ENCODE results near the gene ABRACL.

ABRACL gene

GRCh38 chr6:139058029-139058428 lies 29.5 kb downstream of the ABRACL start:
- no peak for DNase-seq

GRCh38 chr6:139060332-139060731 lies 31.8 kb downstream of the ABRACL start:
- DNase-seq = no peak

GRCh38 chr6:139062932-139063646 lies 34.5 kb downstream of the ABRACL start:
- DNase-seq = no peak

- DNase-seq = no peak
Measured at GRCh38 chr6:139064981-139065665, 36.6 kb downstream of the ABRACL start.

GRCh38 chr6:139066080-139066479 lies 37.5 kb downstream of the ABRACL start:
- DNase-seq = no peak

- DNase-seq = no peak
Measured at GRCh38 chr6:139068846-139069245, 40.3 kb downstream of the ABRACL start.

- no peak for DNase-seq
Measured at GRCh38 chr6:139073118-139073517, 44.6 kb downstream of the ABRACL start.

- DNase-seq = no peak
Measured at GRCh38 chr6:139079018-139079417, 50.5 kb downstream of the ABRACL start.

GRCh38 chr6:139080255-139080920 lies 51.8 kb downstream of the ABRACL start:
- no peak for DNase-seq

GRCh38 chr6:139081471-139081870 lies 52.9 kb downstream of the ABRACL start:
- no peak for DNase-seq

- DNase-seq = no peak
Measured at GRCh38 chr6:139082370-139082769, 53.8 kb downstream of the ABRACL start.

GRCh38 chr6:139091826-139092225 lies 63.3 kb downstream of the ABRACL start:
- no peak for DNase-seq
